Suprapubic skin (tissue), 4 donors: Measurements from ENCODE around the gene RIBC2. TPM values are rescaled to one million over a fixed set of nuclear protein-coding genes. Genes with fewer than 3 reads are reported as not detected.

ENCODE experiments used
- DNase-seq, 2 donors: peaks; one replicate each; pipeline ENCODE4 v3.0.0-alpha.2; 2019; ENCODE audit warnings: low spot score in 2 of 2
- H3K27ac ChIP-seq: fragments of 200-600 bp; sonication (generic); one replicate; pipeline ENCODE4 v1.5.1; 2019
- H3K27me3 ChIP-seq: fragments of 200-600 bp; sonication (generic); one replicate; pipeline ENCODE4 v1.5.1; 2019
- H3K36me3 ChIP-seq: fragments of 200-600 bp; sonication (generic); one replicate; pipeline ENCODE4 v1.5.1; 2019
- H3K4me1 ChIP-seq: fragments of 200-600 bp; sonication (generic); one replicate; pipeline ENCODE4 v1.5.1; 2019
- H3K4me3 ChIP-seq: fragments of 200-600 bp; sonication (generic); one replicate; pipeline ENCODE4 v1.5.1; 2019; ENCODE audit warnings: mild to moderate bottlenecking
- H3K9me3 ChIP-seq: fragments of 200-600 bp; sonication (generic); one replicate; pipeline ENCODE4 v1.5.1; 2019
- CTCF ChIP-seq, 2 donors: fragments of 200-600 bp in 1 of 2; fragments of 450-650 bp in 1 of 2; sonication (generic) in 1 of 2; IDR thresholded peaks; one replicate each; pipeline ENCODE4 v1.5.1; 2016 to 2019; ENCODE audit warnings: antibody characterized with exemption in 2 of 2, mild to moderate bottlenecking in 1 of 2, moderate library complexity in 1 of 2
- EP300 ChIP-seq: sonication (generic); formaldehyde crosslinking; IDR thresholded peaks from one replicate; pipeline ENCODE4 v1.6.1; 2017; ENCODE audit warnings: antibody characterized with exemption
- POLR2A ChIP-seq, 2 donors: fragments of 450-650 bp; IDR thresholded peaks; one replicate each; pipeline ENCODE4 v1.6.1; 2017; ENCODE audit warnings: antibody characterized with exemption in 2 of 2, mild to moderate bottlenecking in 2 of 2, moderate library complexity in 2 of 2
- POLR2AphosphoS5 ChIP-seq, 3 donors: sonication (generic); formaldehyde crosslinking; IDR thresholded peaks; one replicate each; pipeline ENCODE4 v1.6.1; 2017; ENCODE audit warnings: antibody characterized with exemption in 3 of 3
- WGBS: methylation state at CpG from one replicate; pipeline ENCODE4 v1.1.5; 2018; 5-methylcytosine and 5-hydroxymethylcytosine counted together
- total RNA-seq, 4 donors: library from RNA; depleted of rRNA; stranded (reverse); fragments of >200 nt; gene quantifications; one replicate each; pipeline ENCODE4 v1.1.0, GENCODE V29; 2016

Gene RIBC2
- total RNA-seq, 4 donors from 2014 or later, result 0.30 to 5.7 TPM; not detected in 2

DNA sequence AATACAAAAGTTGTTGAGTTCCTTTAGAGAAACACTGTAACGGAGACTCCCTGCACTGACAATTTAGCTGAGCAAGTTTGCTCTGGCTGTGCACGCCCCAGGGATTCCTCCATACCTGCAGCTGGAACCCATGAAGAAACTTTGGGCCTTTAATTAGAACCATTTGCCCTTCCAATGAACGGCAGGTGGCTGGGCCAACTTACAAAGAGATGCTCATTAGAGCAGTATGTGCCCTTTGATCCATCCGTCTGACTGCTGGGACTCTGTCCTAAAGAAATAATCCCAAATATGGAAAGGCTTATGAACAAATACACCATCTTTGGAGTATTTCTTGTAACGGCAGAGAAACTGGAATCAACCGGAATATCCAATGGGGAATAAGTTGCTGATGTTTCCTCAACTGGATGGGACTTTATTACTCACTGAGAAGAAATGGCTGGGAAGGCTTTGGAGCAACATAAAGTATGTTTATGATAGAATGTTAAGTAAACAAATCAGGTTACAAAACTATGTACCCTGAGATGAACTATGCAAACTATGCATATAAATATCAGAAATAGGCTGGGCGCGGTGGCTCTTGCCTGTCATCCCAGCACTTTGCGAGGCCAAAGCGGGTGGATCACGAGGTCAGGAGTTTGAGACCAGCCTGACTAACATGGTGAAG lies 64.7 kb downstream of the RIBC2 start:
- Histone ChIP-seq H3K9me3 (no peaks in the 10 kb centered on the region), H3K4me3 (no peak overlapping the region), H3K36me3 (no peaks in the 10 kb centered on the region), H3K27me3 (no peaks in the 10 kb centered on the region), H3K4me1 (peaks cover 31% of the 10 kb centered on the region), H3K27ac (no peak overlapping the region)
- no peak for DNase-seq
- 58% methylated on average over 11 of the region's 11 CpGs for WGBS
- no peak for TF ChIP-seq CTCF (IDR thresholded peaks at IDR 0.05)
- TF ChIP-seq POLR2AphosphoS5 (IDR thresholded peaks at IDR 0.05), result no peak
- no peak for TF ChIP-seq EP300
- no peak for TF ChIP-seq POLR2A (IDR thresholded peaks at IDR 0.05)

DNA sequence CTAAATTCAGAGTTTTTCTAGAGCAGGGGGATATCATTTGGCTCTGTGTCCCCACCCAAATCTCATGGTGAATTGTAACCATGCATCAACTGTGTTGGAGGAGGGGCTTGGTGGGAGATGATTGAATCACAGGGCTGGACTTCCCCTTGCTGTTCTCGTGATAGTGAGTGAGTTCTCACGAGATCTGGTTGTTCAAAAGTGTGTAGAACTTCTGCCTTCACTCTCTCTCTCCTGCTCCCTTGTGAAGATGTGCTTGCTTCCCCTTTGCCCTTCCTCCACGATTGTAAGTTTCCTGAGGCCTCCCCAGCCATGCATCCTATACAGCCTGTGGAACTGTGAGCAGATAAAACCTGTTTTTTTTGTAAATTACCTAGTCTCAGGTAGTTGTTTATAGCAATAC lies 67.2 kb downstream of the RIBC2 start:
- TF ChIP-seq POLR2AphosphoS5 (IDR thresholded peaks at IDR 0.05) (no peak), POLR2A (IDR thresholded peaks at IDR 0.05) (no peak), CTCF (IDR thresholded peaks at IDR 0.05) (no peak), EP300 (no peak)
- 82% methylated on average over 3 of the region's 3 CpGs for WGBS
- no peaks in the 10 kb centered on the region for H3K27me3 ChIP-seq
- H3K9me3 ChIP-seq, result no peaks in the 10 kb centered on the region
- no peaks in the 10 kb centered on the region for H3K36me3 ChIP-seq
- peaks cover 17% of the 10 kb centered on the region for H3K4me1 ChIP-seq
- no peak overlapping the region for H3K27ac ChIP-seq
- no peak overlapping the region for H3K4me3 ChIP-seq
- DNase-seq, result no peak

DNA sequence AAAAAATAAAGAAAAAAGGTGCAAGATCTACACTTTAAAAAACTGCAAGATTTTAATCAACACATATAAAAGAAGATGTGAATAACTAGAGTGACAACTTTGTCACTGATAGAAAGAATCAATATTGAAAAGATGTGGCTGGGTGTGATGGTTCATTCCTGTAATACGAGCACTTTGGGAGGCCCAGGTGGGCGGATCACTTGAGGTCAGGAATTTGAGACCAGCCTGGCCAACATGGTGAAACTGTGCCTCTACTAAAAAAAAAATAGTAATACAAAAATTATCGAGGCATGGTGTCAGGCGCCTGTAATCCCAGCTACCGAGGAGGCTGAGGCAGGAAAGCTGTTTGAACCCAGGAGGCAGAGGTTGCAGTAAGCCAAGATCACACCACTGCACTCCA lies 68.2 kb downstream of the RIBC2 start:
- Histone ChIP-seq H3K27ac (no peak overlapping the region), H3K4me1 (peaks cover 8% of the 10 kb centered on the region), H3K9me3 (no peaks in the 10 kb centered on the region), H3K27me3 (no peaks in the 10 kb centered on the region), H3K36me3 (no peaks in the 10 kb centered on the region), H3K4me3 (no peak overlapping the region)
- WGBS, result 77% methylated on average over 5 of the region's 5 CpGs
- no peak for DNase-seq
- no peak for TF ChIP-seq POLR2A (IDR thresholded peaks at IDR 0.05)
- no peak for TF ChIP-seq POLR2AphosphoS5 (IDR thresholded peaks at IDR 0.05)
- no peak for TF ChIP-seq EP300
- no peak for TF ChIP-seq CTCF (IDR thresholded peaks at IDR 0.05)

Other genes starting within 250 kb of the RIBC2 start
- gene NUP50, start 249.8 kb upstream of the RIBC2 start, total RNA-seq, result 10 to 100 TPM; 44.2 to 74.0 (median 64.0) TPM
- gene KIAA0930, start 172.8 kb upstream of the RIBC2 start, total RNA-seq, result 100 to 1,000 TPM in 1 of 4 donors, 10 to 100 TPM in 3; 36.0 to 119 (median 74.4) TPM
- not detected for gene UPK3A, start 128.7 kb upstream of the RIBC2 start, total RNA-seq
- gene FAM118A, start 103.8 kb upstream of the RIBC2 start, total RNA-seq, result 10 to 100 TPM; 22.7 to 65.8 (median 37.2) TPM
- under 1 TPM in 1 of 4 donors, not detected in 3; 0.21 TPM for gene SMC1B, start 94 bp upstream of the RIBC2 start, total RNA-seq
- gene FBLN1, start 89.2 kb downstream of the RIBC2 start, total RNA-seq, result 100 to 1,000 TPM; 111 to 174 (median 139) TPM